Endothelial cell of umbilical vein (primary cell): Measurements from ENCODE around the gene UNC5A. TPM values are rescaled to one million over a fixed set of nuclear protein-coding genes. Genes with fewer than 3 reads are reported as not detected.

Experiments used
- BruUV-seq: library from RNA; stranded (reverse); fragments of 400-500 nt; replicated peaks from 2 replicates; lab custom pipeline; 2021; lab: Mats Ljungman, UMichigan
- CTCF ChIA-PET: fragments of 300-600, 350-600 bp; sonication (Branson Sonifier 250); formaldehyde crosslinking; loops from one replicate; lab custom pipeline; 2021; ENCODE audit warnings: antibody characterized with exemption, inconsistent platforms; lab: Charles Lee
- POLR2A ChIA-PET: fragments of 300-600, 350-600 bp; sonication (Branson Sonifier 250); formaldehyde crosslinking; loops from one replicate; lab custom pipeline; 2021; ENCODE audit warnings: antibody characterized with exemption, inconsistent platforms; lab: Charles Lee
- DNase-seq: peaks from one replicate; pipeline ENCODE4 v3.0.0-alpha.2; 2011; ENCODE audit warnings: low read depth, low spot score
- FAIRE-seq: peaks from 2 replicates; lab custom pipeline; 2011; peaks lifted over from hg19 to GRCh38; lab: Jason Lieb, UNC
- H2AFZ ChIP-seq: 2 replicates; pipeline ENCODE4 v1.6.0; 2012; ENCODE audit warnings: low read depth, low read length, control low read depth, inconsistent platforms
- H3K27ac ChIP-seq: 2 replicates; pipeline ENCODE4 v1.5.1; 2011; ENCODE audit warnings: low read depth, mild to moderate bottlenecking, control low read depth, low read length, moderate library complexity; ENCODE audit not compliant: insufficient read depth
- H3K27me3 ChIP-seq, 2 experiments: 2 replicates each; pipeline versions ENCODE4 v1.6.0 to v1.6.1; 2011; ENCODE audit warnings: low read length in 2 of 2, mixed read lengths in 1 of 2; ENCODE audit not compliant: control insufficient read depth in 2 of 2, insufficient read depth in 2 of 2
- H3K36me3 ChIP-seq, 2 experiments: 2 replicates in 1 of 2; 3 replicates in 1 of 2; pipeline ENCODE4 v1.5.1; 2011; ENCODE audit warnings: low read length in 2 of 2, mild to moderate bottlenecking in 1 of 2, moderate library complexity in 1 of 2; ENCODE audit not compliant: control insufficient read depth in 2 of 2, insufficient read depth in 2 of 2; ENCODE audit errors: extremely low read depth in 1 of 2
- H3K4me1 ChIP-seq: 3 replicates; pipeline ENCODE4 v1.5.1; 2011; ENCODE audit warnings: mild to moderate bottlenecking, low read length; ENCODE audit not compliant: control insufficient read depth, insufficient read depth; ENCODE audit errors: extremely low read depth
- H3K4me2 ChIP-seq: 2 replicates; pipeline ENCODE4 v1.6.1; 2011; ENCODE audit warnings: low read length, control low read depth, mixed read lengths; ENCODE audit not compliant: insufficient read depth
- H3K4me3 ChIP-seq, 3 experiments: fragments of 200-600 bp in 1 of 3; sonication (generic), shearing (Covaris generic) in 1 of 3; replicated peaks in 1 of 3; 2 replicates each; pipeline ENCODE4 v1.5.1; 2011 to 2016; ENCODE audit warnings: control low read depth in 3 of 3, low read length in 3 of 3, mild to moderate bottlenecking in 2 of 3, inconsistent platforms in 1 of 3, low read depth in 1 of 3, moderate library complexity in 1 of 3; ENCODE audit not compliant: insufficient read depth in 1 of 3
- H3K79me2 ChIP-seq: 2 replicates; pipeline ENCODE4 v1.6.0; 2012; ENCODE audit warnings: low read length, inconsistent platforms; ENCODE audit not compliant: control insufficient read depth, insufficient read depth
- H3K9ac ChIP-seq: replicated peaks from 2 replicates; pipeline ENCODE3; 2011; ENCODE audit warnings: low read length, control low read depth; ENCODE audit not compliant: insufficient read depth; ENCODE audit errors: extremely low read depth
- H3K9me1 ChIP-seq: replicated peaks from 3 replicates; pipeline ENCODE4 v1.6.0; 2011; ENCODE audit warnings: mild to moderate bottlenecking, low read length; ENCODE audit not compliant: control insufficient read depth, insufficient read depth; ENCODE audit errors: extremely low read depth
- H3K9me3 ChIP-seq: replicated peaks from 2 replicates; pipeline ENCODE4 v1.5.1; 2012; ENCODE audit warnings: low read length, inconsistent platforms; ENCODE audit not compliant: control insufficient read depth, insufficient read depth
- H4K20me1 ChIP-seq: replicated peaks from 2 replicates; pipeline ENCODE3; 2011; ENCODE audit warnings: mild to moderate bottlenecking, low read length; ENCODE audit not compliant: control insufficient read depth, insufficient read depth; ENCODE audit errors: extremely low read depth
- CTCF ChIP-seq, 2 donors: IDR thresholded peaks; 1 replicate in 1 of 2; 2 replicates in 1 of 2; pipeline ENCODE4 v1.5.1; 2011; ENCODE audit warnings: low read length in 2 of 2, mild to moderate bottlenecking in 2 of 2, moderate library complexity in 2 of 2, control low read depth in 1 of 2, inconsistent platforms in 1 of 2, low read depth in 1 of 2; ENCODE audit not compliant: insufficient read depth in 1 of 2; ENCODE audit errors: extremely low read depth in 1 of 2
- FOS ChIP-seq: IDR thresholded peaks from 2 replicates; pipeline ENCODE4 v1.6.1; 2011; ENCODE audit warnings: mild to moderate bottlenecking, low read length, moderate library complexity, borderline replicate concordance; ENCODE audit not compliant: insufficient read depth
- GATA2 ChIP-seq: IDR thresholded peaks from 2 replicates; pipeline ENCODE4 v1.7.0; 2011; ENCODE audit warnings: low read depth, mild to moderate bottlenecking, moderate library complexity, mixed read lengths, low read length; ENCODE audit not compliant: insufficient read length, insufficient read depth
- MYC ChIP-seq: IDR thresholded peaks from one replicate; pipeline ENCODE4 v1.6.1; 2011; ENCODE audit warnings: mild to moderate bottlenecking, low read depth, low read length
- POLR2A ChIP-seq: IDR thresholded peaks from 2 replicates; pipeline ENCODE4 v1.6.1; 2012; ENCODE audit warnings: low read depth, mild to moderate bottlenecking, control low read depth, low read length
- POLR2AphosphoS5 ChIP-seq: IDR thresholded peaks from 2 replicates; pipeline ENCODE4 v1.6.1; 2012; ENCODE audit warnings: low read depth, mild to moderate bottlenecking, control low read depth, low read length, moderate library complexity; ENCODE audit not compliant: insufficient read depth
- dilution Hi-C: fragments of 300-500 bp; cut with MboI; formaldehyde crosslinking; loops from one replicate; pipeline ENCODE4 v1.15.0; 2019; ENCODE audit warnings: low sequenced_read_pairs; ENCODE audit not compliant: extremely low pct_ligation_motif_present
- intact Hi-C: fragments of 100-400 bp; cut with micrococcal nuclease; formaldehyde crosslinking; loops from one replicate; pipeline ENCODE4 v1.10.0; 2022
- polyA plus RNA-seq, 4 experiments: library from polyadenylated mRNA; depleted of rRNA in 3 of 4; stranded (reverse) in 3 of 4; unstranded in 1 of 4; fragments of >200 nt; gene quantifications; 2 replicates each; pipeline versions ENCODE4 v1.2.1 to v1.2.3, GENCODE V29; 2011 to 2012; ENCODE audit warnings: missing spikeins in 1 of 4
- total RNA-seq: library from RNA; stranded (reverse); gene quantifications from 2 replicates; pipeline ENCODE4 v1.2.3, GENCODE V29; 2021
- TF ChIP-seq, protein P1 (sequence below): IDR thresholded peaks from 2 replicates; pipeline ENCODE4 v1.6.1; 2011; ENCODE audit not compliant: insufficient read depth, insufficient read length

Gene UNC5A
- total and polyA plus RNA-seq, 2 donors (not counting 3 experiments of a cell fraction or from before 2014, with no cell fraction given) = 0.08 to 0.22 TPM

DNA sequence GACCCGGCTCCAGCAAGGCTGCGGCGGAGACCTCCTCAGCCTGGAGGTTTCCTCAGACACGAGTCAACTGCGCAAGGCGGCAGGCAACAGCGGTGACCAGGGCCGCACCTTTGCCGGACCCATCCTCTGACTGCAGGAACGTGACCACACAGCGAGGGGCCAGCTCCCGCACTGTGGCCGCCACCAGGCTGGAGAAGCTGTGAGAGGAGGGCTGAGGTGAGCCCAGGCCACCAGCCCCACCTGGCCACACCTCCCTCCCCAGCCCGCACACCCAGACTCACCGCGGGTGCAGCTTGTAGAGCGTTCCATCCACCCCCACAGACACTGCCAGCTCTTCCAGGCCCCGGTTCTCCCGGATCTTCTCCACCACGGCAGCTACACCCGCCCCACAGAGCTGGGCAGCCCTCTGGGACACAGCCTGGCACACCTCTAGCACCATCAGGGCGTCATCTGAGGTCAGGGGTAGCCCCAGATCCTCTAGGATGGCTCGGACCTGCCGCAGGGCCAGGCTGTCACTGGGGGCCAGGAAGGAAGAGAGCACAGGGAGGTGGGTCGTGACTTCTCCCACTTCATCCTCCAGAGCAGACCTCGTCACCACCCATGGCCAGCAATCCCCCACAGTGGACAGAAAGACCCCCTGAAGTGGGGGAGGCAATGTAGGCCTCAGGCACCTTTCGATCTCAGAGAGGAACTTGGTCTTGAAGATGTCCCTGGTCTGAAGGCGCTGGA lies 70.8 kb downstream of the UNC5A start:
- no TSS peak for BruUV-seq
- Histone ChIP-seq H3K9me1 (no peaks in the 10 kb centered on the region), H3K36me3 (no peaks in the 10 kb centered on the region), H3K9me3 (no peaks in the 10 kb centered on the region), H3K9ac (no peak overlapping the region), H3K4me3 (no peak overlapping the region), H4K20me1 (no peaks in the 10 kb centered on the region), H3K27me3 (peaks cover 0 to 3% of the 10 kb centered on the region in 2 experiments), H2AFZ (no peak overlapping the region), H3K4me1 (no peaks in the 10 kb centered on the region), H3K4me2 (no peak overlapping the region), H3K79me2 (no peaks in the 10 kb centered on the region), H3K27ac (no peak overlapping the region)
- FAIRE-seq (no peak), DNase-seq (no peak)
- dilution Hi-C loops (no loop called here), intact Hi-C loops (loop anchor here (10.0 kb wide), 1 partner anchor 216 kb away; no protein-coding TSS in a partner anchor)
- TF ChIP-seq CTCF (IDR thresholded peaks at IDR 0.05; ENCODE audit: extremely low read depth in 1 of 2, insufficient read depth in 1 of 2, low read depth in 1 of 2, low read length in 2 of 2) (no peak), FOS (no peak), GATA2 (no peak), POLR2A (no peak), MYC (no peak), POLR2AphosphoS5 (no peak)
- TF ChIP-seq, protein P1, sequence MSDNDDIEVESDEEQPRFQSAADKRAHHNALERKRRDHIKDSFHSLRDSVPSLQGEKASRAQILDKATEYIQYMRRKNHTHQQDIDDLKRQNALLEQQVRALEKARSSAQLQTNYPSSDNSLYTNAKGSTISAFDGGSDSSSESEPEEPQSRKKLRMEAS = no peak
- ChIA-PET POLR2A (no interaction called here), CTCF (interaction anchor here (1.1 kb wide), 1 partner anchor 221 kb away, joined by 3 read pairs; no protein-coding TSS in a partner anchor)
